ENCODE measurements around the gene NT5C2. TPM values are rescaled to one million over a fixed set of nuclear protein-coding genes. Genes with fewer than 3 reads are reported as not detected.
A peak's percentile ranks its signal among the peaks of the same experiment; 100 is the strongest.

Gene NT5C2
- total RNA-seq, 1 donor from 2014 or later: 41.0 TPM

GRCh38 chr10:103044942-103045489, 148.1 kb downstream of the NT5C2 start:
- no peak for TF ChIP-seq CTCF (conservative IDR thresholded peaks at IDR 0.05; ENCODE audit: low read depth, low read length)
- DNase-seq (ENCODE audit: low read depth): no peak
- H3K4me3 ChIP-seq (ENCODE audit: low read depth, low read length): no peak overlapping the region

- no peak overlapping the region for H3K4me3 ChIP-seq (ENCODE audit: low read depth, low read length)
- DNase-seq (ENCODE audit: low read depth): no peak
- TF ChIP-seq CTCF (conservative IDR thresholded peaks at IDR 0.05; ENCODE audit: low read depth, low read length): peak; percentile 10
Measured at GRCh38 chr10:103042908-103043307, 150.2 kb downstream of the NT5C2 start.

- DNase-seq (ENCODE audit: low read depth): no peak
- no peak overlapping the region for H3K4me3 ChIP-seq (ENCODE audit: low read depth, low read length)
- TF ChIP-seq CTCF (conservative IDR thresholded peaks at IDR 0.05; ENCODE audit: low read depth, low read length): no peak
Measured at GRCh38 chr10:103042129-103042528, 150.9 kb downstream of the NT5C2 start.

GRCh38 chr10:103041391-103041790, 151.7 kb downstream of the NT5C2 start:
- H3K4me3 ChIP-seq (ENCODE audit: low read depth, low read length): no peak overlapping the region
- TF ChIP-seq CTCF (conservative IDR thresholded peaks at IDR 0.05; ENCODE audit: low read depth, low read length): no peak
- no peak for DNase-seq (ENCODE audit: low read depth)

GRCh38 chr10:103040418-103040817, 152.7 kb downstream of the NT5C2 start:
- no peak overlapping the region for H3K4me3 ChIP-seq (ENCODE audit: low read depth, low read length)
- DNase-seq (ENCODE audit: low read depth): no peak
- no peak for TF ChIP-seq CTCF (conservative IDR thresholded peaks at IDR 0.05; ENCODE audit: low read depth, low read length)

GRCh38 chr10:103038570-103038969, 154.5 kb downstream of the NT5C2 start:
- H3K4me3 ChIP-seq (ENCODE audit: low read depth, low read length): no peak overlapping the region
- no peak for DNase-seq (ENCODE audit: low read depth)
- no peak for TF ChIP-seq CTCF (conservative IDR thresholded peaks at IDR 0.05; ENCODE audit: low read depth, low read length)

Other genes starting within 250 kb of the NT5C2 start
- 0.06 and 0.07 TPM in 2 replicates for gene RPEL1, start 52.6 kb upstream of the NT5C2 start, total RNA-seq
- gene INA, start 83.9 kb upstream of the NT5C2 start, total RNA-seq: 6.5 and 18.4 TPM in 2 replicates
- 16.2 and 22.4 TPM in 2 replicates for gene PCGF6, start 157.9 kb upstream of the NT5C2 start, total RNA-seq
- 7.5 and 11.3 TPM in 2 replicates for gene TAF5, start 174.7 kb upstream of the NT5C2 start, total RNA-seq
- gene ATP5MK, start 203.2 kb upstream of the NT5C2 start, total RNA-seq: 325 and 562 TPM in 2 replicates
- 32.6 and 35.2 TPM in 2 replicates for gene PDCD11, start 203.4 kb upstream of the NT5C2 start, total RNA-seq